HFFc6 (cell line): Measurements from ENCODE around the gene PLCZ1. TPM values are rescaled to one million over a fixed set of nuclear protein-coding genes. Genes with fewer than 3 reads are reported as not detected.
"Not testable (repeated sequence)": the region's sequence is repeated elsewhere in the genome, so short reads cannot be mapped to it uniquely, and the experiment has no call there.

Experiments
- DNase-seq: peaks from one replicate; pipeline ENCODE4 v3.0.0-alpha.2; 2018
- H3K27ac Mint-ChIP-seq: 2 replicates; pipeline ENCODE4 v1.8.0; 2020; ENCODE audit warnings: mild to moderate bottlenecking, mixed read lengths
- H3K27me3 Mint-ChIP-seq: 2 replicates; pipeline ENCODE4 v1.8.0; 2021; ENCODE audit warnings: mild to moderate bottlenecking, moderate library complexity, mixed read lengths; ENCODE audit not compliant: insufficient read depth
- H3K36me3 Mint-ChIP-seq: 2 replicates; pipeline ENCODE4 v1.8.0; 2021; ENCODE audit warnings: low read depth, mixed read lengths
- H3K4me1 Mint-ChIP-seq: 2 replicates; pipeline ENCODE4 v1.8.0; 2020; ENCODE audit warnings: low read depth, mixed read lengths
- H3K4me3 Mint-ChIP-seq: 2 replicates; pipeline ENCODE4 v1.8.0; 2020; ENCODE audit warnings: mild to moderate bottlenecking, moderate library complexity, mixed read lengths
- H3K9me3 Mint-ChIP-seq: 2 replicates; pipeline ENCODE4 v1.8.0; 2020; ENCODE audit warnings: mild to moderate bottlenecking, mixed read lengths
- CTCF ChIP-seq: fragments of 200-600 bp; sonication (generic); IDR thresholded peaks from 2 replicates; pipeline ENCODE4 v1.5.0; 2021; ENCODE audit warnings: antibody characterized with exemption, mild to moderate bottlenecking
- total RNA-seq, 6 experiments: library from RNA; stranded (reverse); fragmentation: NEBNext Ultra II Directional; extraction: Animal tissue kit (Norgen Biotek cat#: 25700); gene quantifications; 2 replicates in 1 of 6; 3 replicates in 5 of 6; pipeline ENCODE4 v1.2.3, GENCODE V29; 2021

The PLCZ1 gene
- total RNA-seq, 6 experiments from 2014 or later, result not detected

GRCh38 chr12:18703911-18704310, 33.9 kb downstream of the PLCZ1 start:
- H3K27me3 Mint-ChIP-seq, result no peaks in the 10 kb centered on the region
- no peak overlapping the region for H3K4me3 Mint-ChIP-seq
- H3K36me3 Mint-ChIP-seq, result peaks cover 5% of the 10 kb centered on the region; the same call in 1 of the 2 replicates
- peaks cover 32% of the 10 kb centered on the region for H3K4me1 Mint-ChIP-seq
- DNase-seq, result no peak
- no peaks in the 10 kb centered on the region for H3K9me3 Mint-ChIP-seq
- no peak overlapping the region; the same call in 1 of the 2 replicates for H3K27ac Mint-ChIP-seq
- no peak for TF ChIP-seq CTCF

- no peak for TF ChIP-seq CTCF
- Mint-ChIP-seq H3K27ac (no peak overlapping the region), H3K9me3 (no peaks in the 10 kb centered on the region), H3K27me3 (no peaks in the 10 kb centered on the region), H3K4me1 (peaks cover 34% of the 10 kb centered on the region), H3K4me3 (no peak overlapping the region), H3K36me3 (peaks cover 5% of the 10 kb centered on the region; the same call in 1 of the 2 replicates)
- no peak for DNase-seq
These were observed 34.5 kb downstream of the PLCZ1 start for GRCh38 chr12:18703321-18703720.

GRCh38 chr12:18700271-18700670, 37.5 kb downstream of the PLCZ1 start:
- Mint-ChIP-seq H3K27ac (peak overlapping the region; percentile 73), H3K36me3 (no peaks in the 10 kb centered on the region), H3K4me1 (peaks cover 52% of the 10 kb centered on the region), H3K27me3 (no peaks in the 10 kb centered on the region), H3K4me3 (no peak overlapping the region), H3K9me3 (no peaks in the 10 kb centered on the region)
- no peak for TF ChIP-seq CTCF
- DNase-seq, result peak; percentile 94

- Mint-ChIP-seq H3K4me1 (peaks cover 47% of the 10 kb centered on the region), H3K27ac (peak overlapping the region; percentile 61), H3K27me3 (no peaks in the 10 kb centered on the region), H3K36me3 (no peaks in the 10 kb centered on the region; the same call in 1 of the 2 replicates), H3K9me3 (no peaks in the 10 kb centered on the region), H3K4me3 (0 out of 2 replicates have a peak overlapping the region, but pooled peaks have one; percentile 18)
- DNase-seq, result peak; percentile 55
- no peak for TF ChIP-seq CTCF
These were observed 40.7 kb downstream of the PLCZ1 start for GRCh38 chr12:18696971-18697602.

GRCh38 chr12:18693986-18694385, 43.8 kb downstream of the PLCZ1 start:
- not testable (repeated sequence) for DNase-seq, H3K4me3 Mint-ChIP-seq, H3K27ac Mint-ChIP-seq, H3K27me3 Mint-ChIP-seq, H3K36me3 Mint-ChIP-seq, H3K9me3 Mint-ChIP-seq
- peaks cover 55% of the 10 kb centered on the region for H3K4me1 Mint-ChIP-seq

- DNase-seq, result peak; percentile 94
- TF ChIP-seq CTCF, result no peak
- peak overlapping the region; percentile 85 for H3K27ac Mint-ChIP-seq
These were observed 47.2 kb downstream of the PLCZ1 start for GRCh38 chr12:18690653-18691052.

More at GRCh38 chr12:18690653-18691052, 47.2 kb downstream of the PLCZ1 start:
- peak overlapping the region; percentile 43 for H3K4me3 Mint-ChIP-seq
- no peaks in the 10 kb centered on the region for H3K9me3 Mint-ChIP-seq
- H3K27me3 Mint-ChIP-seq, result no peaks in the 10 kb centered on the region
- H3K4me1 Mint-ChIP-seq, result peaks cover 34% of the 10 kb centered on the region
- no peaks in the 10 kb centered on the region; the same call in 1 of the 2 replicates for H3K36me3 Mint-ChIP-seq
